GOT3 (cell line): ENCODE measurements around the gene B3GNT5.

Source experiments
- DNase-seq: peaks from one replicate; lab custom pipeline; 2025; ENCODE audit warnings: mixed read lengths; lab: John Stamatoyannopoulos, UW

The B3GNT5 gene

DNA sequence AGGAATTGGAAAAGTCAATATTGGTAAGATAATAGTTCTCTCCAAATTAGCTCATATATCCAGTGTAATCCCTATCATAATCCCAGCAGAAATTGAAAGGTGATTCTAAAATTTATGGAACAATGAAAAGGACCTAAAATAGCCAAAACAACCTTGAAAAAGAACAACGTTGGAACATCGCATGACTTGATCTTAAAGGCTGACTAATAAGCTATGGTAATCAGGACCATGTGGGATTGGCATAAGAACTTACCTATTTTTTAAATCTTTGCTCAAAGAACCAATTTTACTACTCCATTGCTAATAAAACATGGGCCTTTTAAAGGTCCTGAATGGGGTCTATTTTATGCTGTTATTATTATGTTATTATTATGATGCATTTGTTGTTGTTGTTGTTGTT, 40.9 kb downstream of the B3GNT5 start:
- no peak for DNase-seq

DNA sequence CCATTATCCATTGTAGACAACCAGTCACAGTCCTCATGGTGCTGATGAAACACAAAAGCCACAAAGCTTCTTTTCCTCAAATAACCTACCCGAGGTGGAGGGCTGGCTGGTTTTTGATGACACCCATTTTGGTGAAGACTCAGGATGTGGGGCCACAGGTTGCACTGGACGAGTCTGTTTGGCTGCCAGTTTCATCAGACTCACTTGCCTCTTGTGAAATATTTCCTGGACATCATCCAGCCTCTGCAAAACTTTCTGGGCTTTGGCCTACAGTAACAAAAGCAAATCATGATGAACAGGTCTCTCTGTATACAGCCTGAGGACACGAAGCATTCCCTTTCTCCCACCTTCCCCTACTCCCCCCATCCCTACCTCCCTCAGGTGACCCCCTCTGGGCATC, 42.2 kb downstream of the B3GNT5 start:
- DNase-seq = no peak

DNA sequence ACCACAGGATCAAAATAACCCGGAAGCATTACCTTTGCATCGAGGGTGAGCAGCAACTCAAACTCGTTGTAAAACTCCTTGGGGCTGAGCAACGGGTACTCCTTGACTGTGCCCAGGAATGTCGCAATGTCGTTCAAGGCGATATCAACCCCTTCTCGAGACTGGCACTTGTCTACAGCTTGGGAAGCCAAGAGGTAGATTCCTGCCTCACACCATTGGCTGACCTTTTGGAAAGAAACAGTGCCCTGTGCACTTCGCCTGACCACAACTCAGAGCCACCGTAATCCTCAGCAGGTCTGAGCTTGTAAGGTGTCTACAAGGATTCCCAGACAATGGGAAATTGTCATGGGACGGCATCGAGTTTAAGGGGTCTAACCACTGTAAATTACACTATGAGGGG, 43.9 kb downstream of the B3GNT5 start:
- DNase-seq = no peak

DNA sequence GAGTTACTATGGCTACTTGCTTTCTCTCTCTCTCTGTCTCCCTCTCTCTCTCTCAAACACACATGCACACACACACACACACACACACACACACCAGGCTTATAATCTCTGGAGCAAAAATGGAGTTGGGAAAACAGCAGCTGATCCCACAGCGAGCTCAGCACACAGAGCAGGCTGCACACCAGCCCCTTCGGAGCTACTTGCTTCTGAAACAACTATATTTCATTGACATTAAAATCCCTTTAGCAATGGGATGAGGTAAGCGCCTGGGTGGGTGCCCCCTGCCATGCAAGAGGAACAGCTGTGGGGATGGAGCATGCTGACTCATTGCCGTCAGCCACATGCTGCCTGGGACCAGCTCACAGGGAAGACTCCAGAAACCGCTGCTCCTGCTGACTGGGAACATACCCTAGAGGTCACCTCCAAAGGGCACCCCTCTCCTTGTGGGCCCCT, 45.7 kb downstream of the B3GNT5 start:
- DNase-seq = peak; percentile 53

DNA sequence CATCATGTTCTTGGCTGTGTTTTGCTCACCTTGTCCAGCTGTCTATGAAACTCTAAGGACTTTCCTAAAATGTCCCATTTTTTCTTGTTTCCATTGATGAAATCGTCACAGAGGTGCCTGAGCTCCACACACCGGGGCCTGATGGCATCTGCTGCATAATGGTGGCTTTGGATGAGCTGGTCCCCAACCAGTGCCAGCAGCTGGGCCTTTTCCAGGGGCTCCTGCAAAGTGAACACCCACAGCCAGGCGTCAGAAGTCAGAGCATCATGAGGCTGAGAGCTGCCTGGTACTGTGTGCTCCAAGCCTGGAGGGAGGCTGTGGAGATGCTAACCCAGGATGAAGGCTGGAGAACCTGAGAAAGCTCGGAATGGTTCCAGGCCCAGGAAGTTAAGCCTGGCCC, 46.9 kb downstream of the B3GNT5 start:
- no peak for DNase-seq

DNA sequence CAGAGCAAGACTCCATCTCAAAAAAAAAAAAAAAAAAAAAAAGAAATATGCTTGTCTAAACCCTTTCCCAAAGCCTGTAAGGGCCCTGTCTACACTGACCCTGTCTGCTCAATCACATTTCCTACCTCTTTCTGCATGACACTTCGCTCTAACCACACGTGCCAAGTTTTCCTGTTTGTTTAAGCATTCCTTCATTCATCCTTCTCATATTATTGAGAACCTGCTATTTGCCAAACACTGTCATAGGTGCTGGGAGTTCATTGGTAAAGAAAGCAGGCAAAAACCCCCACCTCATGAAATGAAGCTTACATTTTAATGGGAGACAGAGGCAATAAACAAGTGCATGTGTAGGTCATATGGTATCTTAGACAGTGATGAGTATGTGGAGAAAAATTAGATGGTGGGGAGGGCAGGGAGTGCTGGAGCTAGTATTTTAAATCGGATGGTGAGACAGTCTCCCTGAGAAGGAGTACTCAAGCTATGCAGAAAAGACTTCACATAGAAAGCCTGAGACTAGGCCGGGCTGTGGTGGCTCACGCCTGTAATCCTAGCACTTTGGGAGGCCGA, 48.0 kb downstream of the B3GNT5 start:
- no peak for DNase-seq

DNA sequence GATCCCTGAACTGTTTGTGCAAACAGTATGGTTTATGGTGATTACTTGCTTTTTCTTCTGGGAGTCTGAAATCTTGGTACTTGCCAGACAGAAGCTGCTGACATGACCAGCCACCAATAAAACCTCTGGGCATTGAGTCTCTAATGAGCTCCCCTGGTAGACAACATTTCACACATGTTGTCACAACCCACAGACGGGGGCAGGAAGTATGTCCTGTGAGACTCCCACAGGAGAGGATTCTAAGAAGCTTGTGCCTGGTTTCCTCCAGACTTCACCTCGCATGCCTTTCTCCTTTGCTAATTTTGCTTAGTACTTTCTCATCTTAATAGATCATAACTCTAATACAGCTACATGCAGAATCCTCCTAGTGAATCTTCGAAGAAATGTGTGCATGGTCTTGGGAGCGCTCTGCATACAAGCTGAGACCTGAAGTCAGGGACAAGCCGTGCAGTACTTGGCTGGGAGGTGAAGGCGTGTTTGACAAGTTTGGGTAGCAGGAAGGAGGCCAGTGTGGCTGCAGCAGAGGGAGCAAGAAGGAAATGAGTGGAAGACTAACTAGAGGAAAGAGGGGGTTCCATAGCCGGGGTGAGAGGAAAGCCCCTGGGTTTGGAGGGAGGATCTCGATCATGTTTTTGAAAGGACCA, 49.0 kb downstream of the B3GNT5 start:
- DNase-seq = no peak

DNA sequence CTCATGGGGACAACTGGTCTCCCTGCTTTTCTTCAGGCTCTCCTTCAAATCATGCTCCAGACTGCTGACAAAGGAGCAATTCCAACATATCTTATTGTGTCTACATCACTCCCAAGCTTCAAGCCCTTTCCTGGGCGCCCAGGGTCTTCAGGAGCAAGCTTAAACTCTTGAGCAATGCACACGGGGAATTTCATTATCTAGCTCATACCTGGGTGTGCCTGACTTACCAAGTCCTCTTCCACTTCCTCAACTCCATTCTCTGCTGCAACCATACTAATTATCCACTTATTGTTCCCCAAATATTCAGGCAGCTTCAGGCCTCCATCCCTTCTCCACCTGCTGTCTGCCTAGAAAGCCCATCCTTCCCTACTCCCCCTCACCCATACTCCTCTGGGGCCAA, 50.6 kb downstream of the B3GNT5 start:
- no peak for DNase-seq

DNA sequence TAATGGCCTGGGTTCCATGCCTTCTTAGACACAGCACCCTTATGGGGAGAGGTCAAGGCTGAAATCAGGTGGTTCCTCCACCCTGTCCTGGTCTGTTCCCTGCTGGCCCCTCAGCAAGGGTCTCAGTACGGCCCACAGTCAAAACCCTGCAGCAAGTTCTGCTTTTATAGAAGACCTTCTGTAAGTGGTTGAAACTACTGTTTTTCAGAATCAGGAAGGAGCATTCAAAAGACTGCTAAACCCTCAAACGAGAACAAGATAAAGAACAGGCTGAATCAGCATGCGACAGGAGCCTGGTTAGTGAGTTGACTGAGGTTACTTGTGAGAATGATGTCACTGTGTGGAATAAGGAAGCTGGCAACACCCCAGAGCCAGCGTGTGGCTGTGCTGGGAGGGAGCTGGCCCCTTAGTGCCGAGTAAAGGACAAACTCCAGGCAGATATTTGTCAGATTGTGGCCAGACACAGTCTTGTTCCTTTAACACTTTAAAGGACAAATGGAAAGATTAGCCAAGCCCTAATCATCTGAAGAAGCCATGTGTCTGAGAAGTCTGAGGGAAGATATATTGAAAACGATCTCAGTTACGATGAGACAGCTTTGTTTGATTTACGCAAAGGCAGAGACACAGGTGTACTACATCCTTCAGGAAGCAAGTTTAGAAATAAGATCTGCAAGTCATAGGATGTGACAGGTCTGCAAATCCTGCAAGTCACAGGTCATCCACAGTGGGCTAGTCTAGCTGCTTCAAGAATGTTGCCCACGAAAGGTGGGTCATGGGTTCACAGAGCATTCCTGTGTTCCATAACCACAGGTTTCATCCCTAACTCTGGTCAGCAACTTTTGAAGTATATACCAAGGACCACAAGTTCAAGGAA, 54.0 kb downstream of the B3GNT5 start:
- DNase-seq = no peak

DNA sequence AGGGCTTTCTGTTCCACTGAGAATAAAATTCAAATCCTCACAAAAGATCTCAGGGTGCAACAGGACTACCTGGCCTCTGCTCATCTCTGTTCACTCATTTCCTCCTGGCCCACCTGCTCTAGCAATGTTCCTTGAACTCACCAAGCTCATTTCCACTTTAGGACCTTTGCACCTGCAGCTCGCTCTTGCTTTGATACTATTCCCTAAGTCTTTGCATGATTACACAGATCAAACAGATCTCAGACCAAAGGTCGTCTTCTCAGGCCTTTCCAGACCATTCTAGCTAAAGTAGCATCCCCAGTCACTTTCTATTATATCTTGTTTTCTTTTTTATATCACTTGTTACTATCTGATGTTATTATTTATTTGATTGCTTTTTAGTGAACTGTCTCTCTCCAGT, 54.7 kb downstream of the B3GNT5 start:
- no peak for DNase-seq

DNA sequence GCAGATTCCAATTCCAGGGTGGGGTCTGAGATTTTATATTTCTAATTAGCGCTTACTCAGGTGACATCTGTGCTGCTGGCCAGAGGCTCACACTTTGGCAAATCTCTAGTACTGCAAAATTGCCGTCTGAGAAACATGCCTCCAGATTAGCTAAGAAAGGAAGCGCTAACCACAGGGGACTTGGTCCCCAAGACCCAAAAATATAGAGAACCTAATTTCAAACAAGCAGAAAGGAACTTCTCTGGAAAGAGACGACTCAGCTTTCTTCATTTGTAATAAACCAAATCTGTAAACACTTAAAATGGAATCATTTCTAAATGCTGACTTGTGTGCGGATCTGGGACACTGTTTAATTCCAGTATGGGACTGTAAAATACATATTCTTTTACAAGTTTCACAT, 55.7 kb downstream of the B3GNT5 start:
- no peak for DNase-seq

DNA sequence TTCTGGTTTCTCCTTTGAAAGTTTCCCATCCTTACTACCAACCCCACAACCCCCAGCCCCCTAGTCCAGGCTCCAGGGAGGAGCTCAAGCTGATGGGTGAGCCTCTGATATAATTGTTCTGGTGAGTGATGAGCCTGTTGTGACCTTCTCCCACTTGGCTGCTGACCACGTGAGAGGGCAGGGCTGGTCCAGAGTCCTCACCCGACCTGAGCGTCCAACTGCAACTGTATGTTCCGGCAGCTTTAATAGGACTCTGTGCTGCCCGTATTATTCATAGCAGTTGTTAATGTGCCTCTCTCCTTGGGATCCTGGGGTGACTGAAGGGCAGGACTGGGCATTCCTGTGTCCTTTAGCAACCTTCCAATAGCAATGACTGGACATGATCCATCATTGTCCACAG, 56.2 kb downstream of the B3GNT5 start:
- DNase-seq = no peak

DNA sequence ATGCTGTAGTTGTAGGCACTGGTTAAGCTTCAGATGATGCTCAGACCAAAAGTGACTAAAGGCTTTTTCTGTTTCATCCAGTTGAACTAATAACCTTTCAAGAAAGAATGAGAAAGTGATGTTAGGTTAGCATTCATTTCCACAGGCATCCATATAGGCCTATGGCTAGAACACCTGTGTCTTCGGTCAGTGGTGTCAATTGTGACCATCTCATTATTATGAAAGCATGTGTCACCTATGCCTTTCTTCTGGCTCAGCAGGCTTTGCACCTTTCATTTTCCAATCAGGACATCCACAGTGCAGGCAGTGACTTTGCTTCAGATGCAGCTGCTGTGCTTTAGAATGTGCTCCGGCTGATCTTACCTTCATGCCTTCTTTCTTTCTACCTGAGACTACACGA, 57.9 kb downstream of the B3GNT5 start:
- DNase-seq = no peak

DNA sequence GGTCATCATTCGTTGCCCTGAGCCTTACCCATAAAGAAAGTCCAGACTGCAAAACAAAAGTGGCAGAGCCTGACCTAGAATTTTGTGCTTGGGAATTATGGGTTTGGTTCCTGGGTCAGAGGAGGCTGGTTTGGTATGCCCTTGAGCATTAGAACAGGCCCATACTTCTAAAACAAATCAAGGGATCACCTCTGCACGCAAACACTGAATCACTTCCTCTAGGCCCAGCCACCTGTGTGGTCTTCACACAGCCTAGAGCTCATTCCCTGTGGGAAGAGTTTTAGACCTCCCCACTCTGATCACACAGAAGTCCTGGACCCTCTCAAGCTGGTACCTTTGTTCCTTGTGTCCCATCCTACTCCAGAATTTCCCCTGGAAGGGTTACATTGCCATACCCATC, 59.4 kb downstream of the B3GNT5 start:
- no peak for DNase-seq

DNA sequence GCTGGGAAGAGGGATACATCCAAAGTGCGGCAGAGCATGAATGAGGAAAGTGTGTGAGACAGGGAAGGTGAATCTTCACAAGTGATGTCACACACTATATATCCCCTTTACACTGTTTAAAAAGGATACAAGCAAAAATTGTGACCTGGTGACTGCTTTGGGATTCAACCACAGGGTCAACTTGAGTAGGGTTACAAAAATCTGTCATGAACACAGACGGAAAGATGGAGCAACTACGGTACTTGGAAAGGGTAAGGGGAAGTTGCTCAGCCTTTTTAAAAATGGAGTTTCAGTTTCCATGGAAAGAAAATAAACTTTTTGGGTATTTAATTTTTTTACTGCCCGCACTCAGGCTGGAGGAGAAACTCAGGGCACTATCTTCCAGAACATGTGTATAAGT, 60.3 kb downstream of the B3GNT5 start:
- DNase-seq = no peak

DNA sequence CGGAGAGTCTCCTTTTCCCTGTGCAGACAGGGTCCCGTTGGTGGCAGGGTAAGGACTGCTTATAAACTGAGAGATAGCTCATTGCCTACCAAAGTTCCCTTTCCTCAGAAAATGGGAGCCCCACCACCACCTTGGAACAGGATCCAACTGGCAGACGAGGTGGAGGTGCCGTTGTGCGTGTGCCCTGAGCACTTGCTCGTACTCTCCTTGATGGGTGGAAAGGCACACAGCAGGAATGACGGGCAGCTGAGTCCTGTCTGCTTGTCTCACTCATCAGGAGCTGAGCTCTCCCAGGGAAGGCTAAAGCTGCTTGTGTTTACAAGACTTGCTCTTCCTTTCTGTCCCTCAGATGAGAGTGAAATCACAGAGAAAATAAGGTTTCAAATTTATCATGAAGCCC, 60.7 kb downstream of the B3GNT5 start:
- no peak for DNase-seq

DNA sequence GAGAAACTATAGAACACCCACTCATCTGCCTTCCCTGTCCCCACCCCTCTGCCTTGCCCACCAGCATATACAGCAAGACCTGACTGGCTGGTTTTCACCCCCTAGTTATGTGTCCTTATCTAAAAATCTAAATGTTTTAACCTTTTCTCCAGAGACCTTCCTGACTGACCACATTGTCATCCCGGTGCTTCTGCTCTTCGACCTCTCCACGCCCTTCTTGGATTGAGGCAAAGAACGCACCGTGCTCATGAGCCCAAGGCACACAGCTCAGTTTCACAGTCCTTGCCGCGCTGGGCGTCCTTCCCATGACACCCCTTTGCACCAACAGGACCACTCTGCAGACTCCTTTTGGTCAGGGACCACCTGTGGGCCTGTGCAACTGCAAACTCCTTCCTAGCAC, 62.7 kb downstream of the B3GNT5 start:
- DNase-seq = no peak

DNA sequence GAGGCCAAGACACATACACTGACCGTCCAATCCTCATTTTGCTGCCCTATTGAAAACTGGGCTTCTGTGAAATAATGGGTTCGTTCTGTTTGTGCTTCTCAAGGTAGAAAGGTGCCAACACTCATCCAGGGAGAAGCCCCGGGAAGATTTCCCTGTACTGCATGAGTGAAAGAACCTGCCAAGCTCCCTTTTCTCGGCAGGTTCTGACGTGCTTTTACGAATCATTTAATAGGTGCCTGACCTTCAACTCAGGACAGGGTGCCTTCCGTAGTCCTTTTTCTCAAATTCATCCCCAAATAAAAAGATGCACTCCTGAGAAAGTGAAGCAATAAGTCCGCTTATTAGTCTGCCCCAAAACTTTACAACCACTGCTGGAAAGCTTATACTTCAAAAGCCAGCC, 64.2 kb downstream of the B3GNT5 start:
- DNase-seq = no peak

DNA sequence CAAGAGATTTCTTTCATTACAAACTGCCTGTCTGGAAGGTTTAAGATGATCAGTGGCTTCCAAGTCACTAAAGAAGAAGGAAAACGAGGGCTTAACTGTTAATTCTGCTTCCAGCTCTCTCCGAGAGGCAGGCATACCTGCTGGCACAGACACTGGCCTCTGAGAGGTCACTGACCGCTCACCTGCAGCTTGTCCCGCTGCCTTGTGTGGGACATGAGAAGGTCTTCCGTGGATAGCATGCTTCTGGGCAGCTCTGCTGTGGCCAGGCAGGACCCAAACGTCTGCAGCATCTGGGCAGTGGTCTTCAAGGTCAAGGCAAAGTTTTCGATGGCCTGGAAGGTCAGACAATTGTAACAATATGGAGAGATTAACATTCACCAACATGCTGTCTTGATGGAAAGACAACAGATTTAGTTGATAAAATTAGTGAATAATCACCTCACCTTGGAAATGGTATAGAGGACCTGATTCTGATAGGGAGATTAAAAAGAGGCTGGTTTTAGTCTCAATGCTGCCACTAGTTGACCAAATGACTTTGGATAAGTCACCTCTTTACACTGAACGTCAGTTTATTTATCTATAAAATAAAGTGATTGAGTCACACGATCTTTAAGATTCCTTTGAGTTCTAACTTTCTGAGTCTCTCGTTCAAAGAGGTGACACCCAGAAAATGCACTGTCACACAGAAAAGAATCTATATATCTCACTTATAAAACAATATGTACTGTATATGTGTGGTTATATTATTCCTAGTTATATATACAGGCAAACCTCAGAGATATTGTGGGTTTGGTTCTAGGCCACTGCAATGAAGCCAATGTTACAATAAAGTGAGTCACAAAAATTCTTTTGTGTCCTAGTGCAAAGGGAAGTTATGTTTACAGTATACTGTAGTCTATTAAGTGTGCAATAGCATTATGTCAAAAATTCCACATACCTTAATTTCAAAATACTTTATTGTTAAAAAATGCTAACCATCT, 65.1 kb downstream of the B3GNT5 start:
- DNase-seq = no peak

DNA sequence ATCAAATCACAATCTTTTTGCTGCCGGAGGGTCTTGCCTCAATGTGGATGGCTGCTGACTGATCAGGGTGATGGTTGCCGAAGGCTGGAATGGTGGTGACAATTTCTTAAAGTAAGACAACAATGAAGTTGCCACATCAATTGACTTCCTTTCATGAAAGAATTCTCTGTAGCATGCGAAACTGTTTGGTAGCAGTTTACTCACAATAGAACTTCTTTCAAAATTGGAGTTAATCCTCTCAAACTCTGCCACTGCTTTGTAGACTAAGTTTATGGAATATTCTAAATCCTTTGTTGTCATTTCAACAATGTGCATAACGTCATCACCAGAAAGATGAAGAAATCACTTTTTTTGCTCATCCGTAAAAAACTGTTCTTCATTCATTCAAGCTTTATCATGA, 65.8 kb downstream of the B3GNT5 start:
- DNase-seq = no peak

DNA sequence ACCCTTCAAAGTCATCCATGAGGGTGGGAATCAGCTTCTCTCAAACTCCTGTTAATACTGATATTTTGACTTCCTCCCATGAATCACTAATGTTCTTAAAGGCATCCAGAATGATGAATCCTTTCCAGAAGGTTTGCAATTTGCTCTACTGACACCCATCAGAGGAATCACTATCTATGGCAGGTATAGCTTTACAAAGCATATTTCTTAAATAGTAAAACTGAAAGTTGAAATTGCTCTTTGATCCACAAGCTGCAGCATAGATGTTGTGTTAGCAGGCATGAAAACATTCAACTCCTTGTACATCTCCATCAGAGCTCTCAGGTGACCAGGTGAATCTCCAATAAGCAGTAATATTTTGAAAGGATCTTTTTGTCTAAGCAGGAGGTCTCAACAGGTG, 66.3 kb downstream of the B3GNT5 start:
- no peak for DNase-seq
